Epithelial cell of proximal tubule (primary cell): ENCODE measurements around the gene PYGB. TPM values are rescaled to one million over a fixed set of nuclear protein-coding genes. Genes with fewer than 3 reads are reported as not detected.

Experiments used
- DNase-seq: peaks from one replicate; pipeline ENCODE4 v3.0.0-alpha.2; 2011; ENCODE audit warnings: low read depth
- H3K4me3 ChIP-seq: 2 replicates; pipeline ENCODE4 v1.5.1; 2011; ENCODE audit warnings: low read depth, mild to moderate bottlenecking, low read length
- total RNA-seq: library from RNA; depleted of rRNA; stranded (reverse); fragments of >200 nt; gene quantifications from 2 replicates; pipeline ENCODE4 v1.2.3, GENCODE V29; 2015
- TF ChIP-seq, protein P1 (sequence below): conservative IDR thresholded peaks from 2 replicates; pipeline ENCODE4 v1.5.1; 2012; ENCODE audit warnings: low read depth, mild to moderate bottlenecking, low read length

PYGB gene
- total RNA-seq, 1 donor from 2014 or later, result 145 TPM

DNA sequence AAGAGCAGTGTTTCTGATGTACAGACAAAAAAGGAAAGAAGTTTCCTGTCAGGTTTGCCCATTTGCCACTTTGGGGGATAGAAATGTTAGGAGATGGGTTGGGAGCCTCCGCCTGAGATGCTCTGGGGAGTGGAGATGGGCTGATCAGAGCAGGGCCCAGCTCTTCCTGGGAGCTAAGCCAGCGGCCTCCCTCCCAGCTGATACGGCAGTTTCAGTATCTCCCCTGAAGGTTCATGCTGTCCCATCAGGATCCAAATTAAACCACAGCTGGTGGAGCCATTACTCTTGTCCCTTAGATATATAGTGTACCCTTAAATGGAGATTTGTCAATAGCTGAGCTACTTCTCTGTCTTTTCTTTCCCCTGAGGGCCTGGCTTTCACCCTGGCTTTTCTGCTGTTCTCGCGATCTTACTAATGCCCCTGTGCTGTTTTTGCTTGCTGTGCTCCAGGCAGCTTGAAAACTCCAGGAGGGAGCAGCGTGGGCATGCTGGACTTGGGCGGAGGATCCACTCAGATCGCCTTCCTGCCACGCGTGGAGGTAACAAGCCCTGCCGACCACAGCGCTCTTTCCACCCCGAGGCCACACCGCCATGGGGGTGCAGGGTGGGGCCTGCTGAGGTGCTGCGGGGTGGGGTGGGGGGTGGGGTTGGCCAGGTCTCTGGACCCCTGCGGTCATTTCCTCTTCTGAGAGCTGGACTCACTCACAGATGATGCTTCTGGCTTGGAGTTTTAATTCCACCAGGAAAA is 31.5 kb upstream of the PYGB start:
- no peak for DNase-seq
- TF ChIP-seq, protein P1, sequence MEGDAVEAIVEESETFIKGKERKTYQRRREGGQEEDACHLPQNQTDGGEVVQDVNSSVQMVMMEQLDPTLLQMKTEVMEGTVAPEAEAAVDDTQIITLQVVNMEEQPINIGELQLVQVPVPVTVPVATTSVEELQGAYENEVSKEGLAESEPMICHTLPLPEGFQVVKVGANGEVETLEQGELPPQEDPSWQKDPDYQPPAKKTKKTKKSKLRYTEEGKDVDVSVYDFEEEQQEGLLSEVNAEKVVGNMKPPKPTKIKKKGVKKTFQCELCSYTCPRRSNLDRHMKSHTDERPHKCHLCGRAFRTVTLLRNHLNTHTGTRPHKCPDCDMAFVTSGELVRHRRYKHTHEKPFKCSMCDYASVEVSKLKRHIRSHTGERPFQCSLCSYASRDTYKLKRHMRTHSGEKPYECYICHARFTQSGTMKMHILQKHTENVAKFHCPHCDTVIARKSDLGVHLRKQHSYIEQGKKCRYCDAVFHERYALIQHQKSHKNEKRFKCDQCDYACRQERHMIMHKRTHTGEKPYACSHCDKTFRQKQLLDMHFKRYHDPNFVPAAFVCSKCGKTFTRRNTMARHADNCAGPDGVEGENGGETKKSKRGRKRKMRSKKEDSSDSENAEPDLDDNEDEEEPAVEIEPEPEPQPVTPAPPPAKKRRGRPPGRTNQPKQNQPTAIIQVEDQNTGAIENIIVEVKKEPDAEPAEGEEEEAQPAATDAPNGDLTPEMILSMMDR, result no peak
- H3K4me3 ChIP-seq, result no peak overlapping the region

DNA sequence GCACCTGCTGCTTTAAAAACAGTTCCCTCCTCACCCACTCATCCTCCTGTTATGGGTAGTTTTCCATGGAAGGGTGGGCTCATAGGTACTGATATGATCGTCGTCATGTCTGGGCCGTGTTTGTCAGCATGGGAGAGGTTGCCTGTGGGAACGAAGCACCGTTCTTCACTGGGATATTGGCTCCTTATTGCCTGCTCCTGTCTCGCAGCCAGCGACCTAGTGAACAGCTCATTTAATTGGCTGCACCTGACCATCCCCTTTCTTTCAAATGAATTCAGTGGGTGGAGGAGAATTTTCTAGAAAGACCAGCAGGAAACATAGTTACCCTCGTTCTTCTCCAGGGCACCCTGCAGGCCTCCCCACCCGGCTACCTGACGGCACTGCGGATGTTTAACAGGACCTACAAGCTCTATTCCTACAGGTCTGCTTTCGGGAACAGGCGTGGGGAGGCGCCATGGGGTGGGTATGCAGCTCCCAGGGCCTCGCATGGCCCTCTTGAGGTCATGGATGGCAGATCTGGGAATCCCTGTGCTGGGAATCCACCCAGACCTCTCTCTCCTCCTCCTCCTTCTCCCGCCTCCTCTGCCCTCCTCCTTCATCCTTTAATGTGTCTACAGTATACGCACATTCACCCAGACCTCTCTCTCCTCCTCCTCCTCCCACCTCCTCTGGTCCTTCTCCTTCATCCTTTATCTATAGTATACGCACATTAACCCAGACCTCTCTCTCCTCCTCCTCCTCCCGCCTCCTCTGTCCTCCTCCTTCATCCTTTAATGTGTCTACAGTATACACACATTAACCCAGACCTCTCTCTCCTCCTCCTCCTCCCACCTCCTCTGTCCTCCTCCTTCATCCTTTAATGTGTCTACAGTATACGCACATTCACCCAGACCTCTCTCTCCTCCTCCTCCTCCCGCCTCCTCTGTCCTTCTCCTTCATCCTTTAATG is 30.4 kb upstream of the PYGB start:
- DNase-seq, result no peak
- H3K4me3 ChIP-seq, result no peak overlapping the region
- TF ChIP-seq, protein P1, result no peak

DNA sequence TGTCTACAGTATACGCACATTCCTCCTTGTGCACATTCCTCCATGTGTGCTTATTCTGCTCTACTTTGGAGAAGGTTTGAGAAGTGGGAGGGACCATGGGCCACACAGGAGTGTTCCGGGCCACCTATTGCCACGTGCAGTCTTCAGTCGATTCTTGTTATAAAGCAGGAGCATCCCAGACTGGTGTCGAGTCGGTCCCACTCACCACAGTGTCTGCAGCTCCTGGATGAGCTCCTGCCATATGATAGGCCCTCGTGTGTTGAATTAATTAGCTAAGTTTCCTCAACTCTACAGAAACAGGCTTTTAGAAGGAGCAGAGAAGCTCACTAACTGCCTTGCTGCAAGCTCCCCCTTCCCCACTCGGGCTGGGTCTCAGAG is 29.8 kb upstream of the PYGB start:
- H3K4me3 ChIP-seq, result no peak overlapping the region
- DNase-seq, result no peak
- TF ChIP-seq, protein P1, result no peak

DNA sequence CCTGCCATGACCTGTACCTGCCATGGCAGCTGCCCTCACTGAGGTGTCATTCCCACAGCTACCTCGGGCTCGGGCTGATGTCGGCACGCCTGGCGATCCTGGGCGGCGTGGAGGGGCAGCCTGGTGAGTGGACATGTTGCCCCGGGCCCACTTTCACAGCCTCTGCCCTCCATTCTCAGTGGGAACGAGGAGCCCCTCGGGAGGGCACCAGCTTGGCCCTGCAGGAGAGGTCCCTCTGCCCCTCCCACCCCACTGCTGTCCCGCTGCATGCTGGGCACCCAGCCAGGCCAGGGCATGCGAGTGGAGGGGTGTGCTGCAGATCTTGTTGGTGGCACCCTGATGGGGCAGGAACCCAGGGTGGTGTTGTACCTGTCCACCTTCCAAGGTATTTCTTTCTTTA is 29.4 kb upstream of the PYGB start:
- no peak for DNase-seq
- H3K4me3 ChIP-seq, result no peak overlapping the region
- TF ChIP-seq, protein P1, result no peak

DNA sequence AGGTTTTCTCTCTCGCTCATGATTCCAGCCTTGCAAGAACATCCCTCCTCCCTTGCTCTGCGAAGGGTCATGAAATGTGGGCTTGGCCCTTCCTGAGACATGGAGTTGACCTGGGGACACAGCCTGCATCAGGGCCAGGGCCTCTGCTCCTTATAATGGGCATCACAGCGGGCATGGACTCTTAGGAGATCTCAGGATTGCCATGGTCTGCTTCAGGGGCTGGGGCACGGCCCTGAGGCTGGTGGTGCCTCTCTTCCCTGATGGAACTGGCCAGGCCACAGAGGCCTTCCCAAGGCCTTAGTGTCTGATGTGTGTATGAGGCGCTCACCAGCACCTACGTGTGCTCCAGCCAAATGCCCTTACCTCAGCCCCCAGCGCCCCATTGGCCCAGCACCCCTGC is 28.5 kb upstream of the PYGB start:
- TF ChIP-seq, protein P1, result no peak
- no peak overlapping the region for H3K4me3 ChIP-seq
- DNase-seq, result no peak

DNA sequence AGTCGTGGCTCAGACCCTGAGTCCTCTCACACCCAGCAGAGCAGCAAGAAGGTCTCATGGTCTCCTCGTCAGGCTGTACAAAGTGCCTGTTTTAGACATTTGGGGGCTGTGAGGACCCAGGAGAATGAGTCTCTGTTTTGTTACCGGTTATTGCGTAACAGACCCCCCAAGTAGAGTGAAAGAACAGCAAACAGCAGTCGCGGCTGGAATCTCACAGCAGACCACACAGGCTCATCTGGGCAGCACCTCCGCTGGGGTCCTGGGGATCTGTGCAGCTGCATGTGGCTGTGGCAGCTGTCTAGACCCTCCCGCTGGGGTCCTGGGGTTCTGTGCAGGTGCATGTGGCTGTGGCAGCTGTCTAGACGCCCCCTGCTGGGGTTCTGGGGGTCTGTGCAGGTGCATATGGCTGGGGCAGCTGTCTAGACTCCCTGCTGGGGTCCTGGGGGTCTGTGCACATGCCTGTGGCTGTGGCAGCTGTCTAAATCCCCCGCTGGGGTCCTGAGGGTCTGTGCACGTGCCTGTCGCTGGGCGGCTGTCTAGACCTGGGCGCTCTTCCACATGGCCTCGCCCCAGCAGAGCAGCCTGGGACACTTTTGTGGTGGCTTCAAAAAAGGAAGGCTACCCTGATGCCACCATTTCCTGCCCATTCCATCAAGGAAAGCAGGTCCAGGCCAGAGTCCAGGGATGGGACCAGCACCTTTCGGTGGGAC is 27.7 kb upstream of the PYGB start:
- TF ChIP-seq, protein P1, result no peak
- DNase-seq, result no peak
- H3K4me3 ChIP-seq, result no peak overlapping the region
